HFFc6 (cell line): ENCODE results near the gene METTL25. TPM values are rescaled to one million over a fixed set of nuclear protein-coding genes. Genes with fewer than 3 reads are reported as not detected.

Experiments used
- DNase-seq: peaks from one replicate; pipeline ENCODE4 v3.0.0-alpha.2; 2018
- H3K27ac Mint-ChIP-seq: 2 replicates; pipeline ENCODE4 v1.8.0; 2020; ENCODE audit warnings: mild to moderate bottlenecking, mixed read lengths
- H3K27me3 Mint-ChIP-seq: 2 replicates; pipeline ENCODE4 v1.8.0; 2021; ENCODE audit warnings: mild to moderate bottlenecking, moderate library complexity, mixed read lengths; ENCODE audit not compliant: insufficient read depth
- H3K36me3 Mint-ChIP-seq: 2 replicates; pipeline ENCODE4 v1.8.0; 2021; ENCODE audit warnings: low read depth, mixed read lengths
- H3K4me1 Mint-ChIP-seq: 2 replicates; pipeline ENCODE4 v1.8.0; 2020; ENCODE audit warnings: low read depth, mixed read lengths
- H3K4me3 Mint-ChIP-seq: 2 replicates; pipeline ENCODE4 v1.8.0; 2020; ENCODE audit warnings: mild to moderate bottlenecking, moderate library complexity, mixed read lengths
- H3K9me3 Mint-ChIP-seq: 2 replicates; pipeline ENCODE4 v1.8.0; 2020; ENCODE audit warnings: mild to moderate bottlenecking, mixed read lengths
- CTCF ChIP-seq: fragments of 200-600 bp; sonication (generic); IDR thresholded peaks from 2 replicates; pipeline ENCODE4 v1.5.0; 2021; ENCODE audit warnings: antibody characterized with exemption, mild to moderate bottlenecking
- long read RNA-seq: library from polyadenylated mRNA; unstranded; transcript quantifications from one replicate; pipeline ENCODE4 v2.0.0, GENCODE V29; 2019
- total RNA-seq, 6 experiments: library from RNA; stranded (reverse); fragmentation: NEBNext Ultra II Directional; extraction: Animal tissue kit (Norgen Biotek cat#: 25700); gene quantifications; 2 replicates in 1 of 6; 3 replicates in 5 of 6; pipeline ENCODE4 v1.2.3, GENCODE V29; 2021

The METTL25 gene
- 1 to 10 TPM; 4.5 to 7.3 (median 5.8) TPM for total RNA-seq
- long read RNA-seq, partial matches to known transcripts, result 3 of 6 reads
- long read RNA-seq, other reads (novel, unspliced or antisense), result 1 of 6 reads

DNA sequence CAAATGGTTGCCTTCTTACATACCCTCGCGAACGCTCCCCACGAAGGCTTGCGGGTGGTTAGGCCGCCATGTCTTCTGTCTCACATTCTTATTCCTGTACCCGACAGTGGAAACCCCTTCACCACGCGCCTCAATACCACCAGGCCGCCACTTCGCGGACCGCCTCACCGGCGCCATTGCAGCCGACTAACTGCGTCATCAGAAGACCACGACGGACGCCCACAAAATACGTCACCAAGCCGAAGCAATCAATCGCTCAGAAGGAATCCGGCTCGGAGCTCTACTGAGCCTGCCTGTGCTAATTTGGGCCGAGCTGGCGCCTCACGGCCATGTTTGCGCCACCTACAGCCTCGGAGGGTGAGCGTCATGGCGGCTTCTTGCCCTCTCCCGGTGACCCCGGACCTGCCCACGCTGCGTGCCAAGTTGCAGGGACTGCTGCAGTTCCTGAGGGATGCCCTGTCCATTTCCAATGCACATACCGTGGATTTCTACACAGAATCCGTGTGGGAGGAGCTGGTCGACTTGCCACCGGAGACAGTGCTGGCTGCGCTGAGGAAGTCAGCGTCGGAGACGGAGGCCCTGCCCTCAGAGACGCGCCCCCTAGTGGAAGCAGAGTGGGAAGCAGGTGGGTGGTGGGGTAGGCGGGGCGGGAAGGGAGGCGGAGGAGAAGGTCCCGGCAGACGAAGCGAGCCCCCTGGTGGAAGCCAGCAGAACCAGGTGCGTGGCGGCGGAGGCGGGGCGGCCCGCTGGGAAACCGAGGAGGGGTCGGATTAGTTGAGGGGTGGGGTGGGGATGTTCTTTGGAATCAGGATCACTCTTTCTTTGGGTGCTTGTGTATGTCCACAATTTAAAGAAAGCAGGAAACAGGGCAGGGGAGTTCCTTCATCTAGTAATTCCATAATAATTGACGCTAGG, at the start of gene METTL25, which contains the start of gene CCDC59:
METTL25 (plus strand) TSS at position 330 of the 915 bp plus-strand sequence; CDS start at position 367, 37 bp downstream.
CCDC59 (minus strand) TSS at position 188 of the 915 bp plus-strand sequence; CDS start at position 177, 11 bp downstream.
- no peaks in the 10 kb centered on the region for H3K9me3 Mint-ChIP-seq
- H3K36me3 Mint-ChIP-seq, result peaks cover 29% of the 10 kb centered on the region
- peaks cover 3% of the 10 kb centered on the region; the same call in 1 of the 2 replicates for H3K27me3 Mint-ChIP-seq
- peak within 1 kb of the TSS; percentile 99 for H3K27ac Mint-ChIP-seq
- H3K4me3 Mint-ChIP-seq, result peak within 1 kb of the TSS; percentile 98
- peak; percentile 98 for DNase-seq
- TF ChIP-seq CTCF, result peak; percentile 99
- H3K4me1 Mint-ChIP-seq, result peaks cover 28% of the 10 kb centered on the region

GRCh38 chr12:82314406-82314892, 43.9 kb upstream of the METTL25 start:
- TF ChIP-seq CTCF, result no peak
- H3K36me3 Mint-ChIP-seq, result no peaks in the 10 kb centered on the region
- no peak overlapping the region for H3K4me3 Mint-ChIP-seq
- H3K27me3 Mint-ChIP-seq, result no peaks in the 10 kb centered on the region
- DNase-seq, result no peak
- no peaks in the 10 kb centered on the region for H3K4me1 Mint-ChIP-seq
- no peak overlapping the region for H3K27ac Mint-ChIP-seq
- peaks cover 23% of the 10 kb centered on the region for H3K9me3 Mint-ChIP-seq

GRCh38 chr12:82319276-82319675, 39.1 kb upstream of the METTL25 start:
- no peak for TF ChIP-seq CTCF
- H3K4me1 Mint-ChIP-seq, result no peaks in the 10 kb centered on the region
- no peak for DNase-seq
- no peaks in the 10 kb centered on the region for H3K36me3 Mint-ChIP-seq
- H3K4me3 Mint-ChIP-seq, result no peak overlapping the region
- H3K27ac Mint-ChIP-seq, result no peak overlapping the region
- H3K27me3 Mint-ChIP-seq, result no peaks in the 10 kb centered on the region
- peaks cover 11% of the 10 kb centered on the region for H3K9me3 Mint-ChIP-seq

DNA sequence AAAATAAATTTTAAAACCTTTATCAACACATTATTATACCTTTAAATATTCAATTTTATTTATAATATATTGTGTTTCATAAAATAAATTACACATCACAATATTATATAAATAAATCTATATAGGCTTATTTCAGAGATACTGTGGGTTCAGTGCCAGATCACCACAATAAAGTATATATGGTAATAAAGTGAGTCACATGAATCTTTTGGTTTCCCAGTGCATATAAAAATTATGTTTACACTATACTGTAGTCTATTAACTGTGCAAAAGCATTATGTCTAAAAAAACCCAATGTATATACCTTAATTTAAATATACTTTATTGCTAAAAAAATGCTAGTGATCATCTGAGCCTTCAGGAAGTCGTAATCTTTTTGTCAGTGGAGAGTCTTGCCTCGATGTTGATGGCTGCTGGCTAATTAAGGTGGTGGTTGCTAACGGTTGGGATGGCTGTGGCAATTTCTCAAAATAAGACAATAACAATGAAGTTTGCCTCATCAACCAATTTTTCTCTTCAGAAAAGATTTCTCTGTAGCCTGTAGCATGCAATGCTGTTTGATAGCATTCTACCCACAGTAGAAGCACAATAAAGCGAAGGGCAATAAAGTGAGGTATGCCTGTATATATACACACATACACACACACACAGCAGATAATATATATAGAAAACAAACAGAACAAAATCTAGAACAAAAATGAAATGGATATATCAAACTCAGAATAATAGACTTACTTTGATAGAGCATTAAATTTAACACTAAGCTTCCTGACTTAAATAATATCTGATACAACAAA, 32.6 kb upstream of the METTL25 start:
- Mint-ChIP-seq H3K4me1 (no peaks in the 10 kb centered on the region), H3K9me3 (no peaks in the 10 kb centered on the region), H3K27me3 (no peaks in the 10 kb centered on the region), H3K27ac (no peak overlapping the region), H3K36me3 (no peaks in the 10 kb centered on the region), H3K4me3 (no peak overlapping the region)
- TF ChIP-seq CTCF, result no peak
- no peak for DNase-seq

DNA sequence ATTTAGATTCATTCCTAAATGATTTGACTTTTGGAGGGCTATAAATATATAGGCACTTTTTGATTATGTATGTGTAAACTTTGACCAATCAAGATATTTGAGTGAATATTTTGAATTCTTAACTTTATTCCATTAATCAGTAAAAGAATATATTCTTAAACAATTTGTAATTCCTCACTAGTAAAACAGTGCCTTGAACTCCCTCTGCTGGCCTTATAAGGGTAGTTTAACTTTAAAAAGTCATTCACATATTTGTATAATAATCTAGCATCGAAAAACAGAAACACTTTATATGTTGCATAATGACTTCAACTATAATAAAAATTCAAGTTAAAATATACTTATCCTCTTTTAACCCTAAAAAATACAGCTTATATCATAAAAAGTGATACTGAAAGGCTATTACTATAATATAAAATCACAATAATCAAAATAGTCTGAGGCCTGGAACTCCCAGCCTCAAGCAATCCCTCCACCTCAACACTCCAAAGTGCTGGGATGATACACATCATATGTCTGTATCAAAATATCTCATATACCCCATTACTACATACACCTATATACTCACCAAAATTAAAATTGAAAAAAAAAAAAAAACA, 31.3 kb upstream of the METTL25 start:
- Mint-ChIP-seq H3K4me3 (no peak overlapping the region), H3K4me1 (no peaks in the 10 kb centered on the region), H3K36me3 (no peaks in the 10 kb centered on the region), H3K27me3 (no peaks in the 10 kb centered on the region), H3K9me3 (no peaks in the 10 kb centered on the region), H3K27ac (no peak overlapping the region)
- peak; percentile 10 for DNase-seq
- TF ChIP-seq CTCF, result peak; percentile 77
